Measurements from ENCODE around the gene HEXIM2. TPM values are rescaled to one million over a fixed set of nuclear protein-coding genes. Genes with fewer than 3 reads are reported as not detected.
A peak's percentile ranks its signal among the peaks of the same experiment; 100 is the strongest.

Gene HEXIM2
- total and polyA plus RNA-seq, 4 experiments from 2014 or later, result 2.7 to 5.1 (median 2.8) TPM

DNA sequence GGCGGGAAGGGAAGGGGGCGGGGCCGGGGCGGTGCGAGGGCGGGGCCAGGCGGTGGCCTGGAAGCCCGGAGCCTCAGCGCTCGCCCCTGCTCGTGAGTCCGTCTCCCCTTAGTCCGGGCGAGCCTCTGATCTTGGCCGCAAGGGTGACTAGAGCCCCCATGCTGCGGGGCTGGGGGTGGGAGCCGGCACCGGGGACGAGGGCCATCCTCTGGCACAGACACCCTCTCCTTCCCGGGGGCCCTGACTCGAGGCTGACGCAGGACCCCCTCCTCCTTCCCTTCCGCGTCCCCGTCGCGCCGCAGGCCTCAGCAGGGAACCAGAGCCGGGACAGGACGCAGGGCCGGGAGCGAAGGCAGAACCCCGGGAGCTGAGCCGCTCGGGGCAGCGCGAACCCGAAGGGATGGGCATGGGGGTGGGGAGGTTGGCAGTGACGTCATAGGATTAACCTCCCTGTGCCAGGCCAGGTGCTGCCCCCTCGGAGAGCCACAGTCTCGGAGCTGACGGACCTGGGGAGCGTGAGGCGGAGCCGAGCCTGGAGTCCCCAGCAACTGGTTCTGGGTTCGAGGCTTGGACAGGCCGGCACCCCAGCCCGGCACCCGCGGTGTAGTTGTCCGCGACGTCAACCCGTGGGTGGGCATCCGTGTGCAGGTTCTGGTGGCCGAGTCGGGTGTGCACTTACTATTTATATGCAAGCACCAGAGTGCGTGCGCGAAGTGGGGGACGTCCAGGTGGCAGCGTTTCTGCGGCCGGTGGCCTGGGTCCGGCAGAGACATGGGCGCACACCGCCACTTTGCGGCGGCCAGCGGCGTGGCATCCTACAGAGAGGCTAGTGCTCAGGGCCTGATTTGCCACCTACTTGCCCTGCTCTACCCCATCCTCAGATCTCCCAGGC is 28.9 kb upstream of the HEXIM2 start:
- peak; percentile 75 to 81 (median 75) for DNase-seq
- H3K36me3 ChIP-seq (ENCODE audit: insufficient read depth, low read length), result no peaks in the 10 kb centered on the region
- Mint-ChIP-seq H3K36me3 (peaks cover 0 to 7% of the 10 kb centered on the region in 2 donors), H3K4me1 (peaks cover 9 to 37% (median 16%) of the 10 kb centered on the region in 4 donors), H3K4me3 (peak overlapping the region; percentile 89 to 93 (median 92)), H3K27me3 (no peaks in the 10 kb centered on the region), H3K9me3 (no peaks in the 10 kb centered on the region), H3K27ac (peak overlapping the region; percentile 80 to 96 (median 95))
- ChIA-PET POLR2A (ENCODE audit: partially characterized antibody) (interaction anchor here (0.6 to 9.3 kb wide), 4 partner anchors 17 to 284 kb away, joined by 3 to 243 read pairs (median 4); partner anchors contain the start of genes HEXIM1, HEXIM2 and NMT1), CTCF (ENCODE audit: partially characterized antibody) (interaction anchor here (1.1 to 14.3 kb wide), 6 partner anchors 21 to 65 kb away, joined by 3 to 552 read pairs (median 6); partner anchors contain the start of genes HEXIM1 and HEXIM2)
- no peaks in the 10 kb centered on the region for H3K9me3 ChIP-seq (ENCODE audit: control insufficient read depth in 1 of 2, low read length in 2 of 2)
- intact Hi-C loops (cut with micrococcal nuclease), result loop anchor here (1.0 to 2.0 kb wide), 3 partner anchors 72 to 358 kb away; partner anchors contain the start of gene NMT1
- H3K4me1 ChIP-seq (ENCODE audit: insufficient read depth, low read length), result peaks cover 25% of the 10 kb centered on the region
- H3K27ac ChIP-seq (ENCODE audit: low read depth, low read length), result peak overlapping the region; percentile 92
- H3K27me3 ChIP-seq (ENCODE audit: insufficient read depth, low read length), result no peaks in the 10 kb centered on the region
- peak overlapping the region; percentile 65 to 86 for H3K4me3 ChIP-seq (ENCODE audit: low read length in 2 of 2)

GRCh38 chr17:45135192-45135977 is 26.3 kb upstream of the HEXIM2 start, which contains the start of gene ACBD4:
TSS of gene ACBD4 (plus strand) at chr17:45135687. CDS start at chr17:45136145, 458 bp downstream.
- H3K36me3 Mint-ChIP-seq, result peaks cover 0 to 10% of the 10 kb centered on the region in 2 donors
- H3K27ac ChIP-seq (ENCODE audit: low read depth, low read length), result peak within 1 kb of the TSS; percentile 70
- CTCF ChIA-PET (ENCODE audit: partially characterized antibody), result interaction anchor here (0.6 to 14.3 kb wide), 58 partner anchors 10 to 603 kb away, joined by 3 to 552 read pairs (median 4); partner anchors contain the start of genes FMNL1, HEXIM1, HEXIM2 and MAP3K14
- no peaks in the 10 kb centered on the region for H3K9me3 Mint-ChIP-seq
- no peaks in the 10 kb centered on the region for H3K36me3 ChIP-seq (ENCODE audit: insufficient read depth, low read length)
- peaks cover 25% of the 10 kb centered on the region for H3K4me1 ChIP-seq (ENCODE audit: insufficient read depth, low read length)
- peaks cover 9 to 37% (median 16%) of the 10 kb centered on the region in 4 donors for H3K4me1 Mint-ChIP-seq
- H3K27me3 Mint-ChIP-seq, result no peaks in the 10 kb centered on the region
- no peaks in the 10 kb centered on the region for H3K27me3 ChIP-seq (ENCODE audit: insufficient read depth, low read length)
- no peaks in the 10 kb centered on the region for H3K9me3 ChIP-seq (ENCODE audit: control insufficient read depth in 1 of 2, low read length in 2 of 2)
- peak; percentile 96 to 97 (median 97) for DNase-seq
- H3K27ac Mint-ChIP-seq, result peak within 1 kb of the TSS; percentile 86 to 94 (median 91)
- H3K4me3 ChIP-seq (ENCODE audit: low read length in 2 of 2), result peak within 1 kb of the TSS; percentile 90 to 92
- intact Hi-C loops (cut with micrococcal nuclease), result loop anchor here (1.0 kb wide), 4 partner anchors 13 to 63 kb away; partner anchors contain the start of genes HEXIM1 and HEXIM2
- peak within 1 kb of the TSS; percentile 84 to 94 (median 90) for H3K4me3 Mint-ChIP-seq
- POLR2A ChIA-PET (ENCODE audit: partially characterized antibody), result interaction anchor here (0.5 to 9.3 kb wide), 20 partner anchors 9 to 236 kb away, joined by 3 to 243 read pairs (median 5); partner anchors contain the start of genes EFTUD2, FMNL1, HEXIM1 and HEXIM2

GRCh38 chr17:45135978-45136791 is 25.5 kb upstream of the HEXIM2 start:
- no peaks in the 10 kb centered on the region for H3K36me3 ChIP-seq (ENCODE audit: insufficient read depth, low read length)
- H3K9me3 ChIP-seq (ENCODE audit: control insufficient read depth in 1 of 2, low read length in 2 of 2), result no peaks in the 10 kb centered on the region
- H3K27me3 Mint-ChIP-seq, result no peaks in the 10 kb centered on the region

GRCh38 chr17:45136846-45137560 is 24.7 kb upstream of the HEXIM2 start:
- Histone ChIP-seq H3K36me3 (ENCODE audit: insufficient read depth, low read length) (no peaks in the 10 kb centered on the region), H3K9me3 (ENCODE audit: control insufficient read depth in 1 of 2, low read length in 2 of 2) (no peaks in the 10 kb centered on the region), H3K27ac (ENCODE audit: low read depth, low read length) (no peak overlapping the region), H3K4me1 (ENCODE audit: insufficient read depth, low read length) (peaks cover 31% of the 10 kb centered on the region), H3K27me3 (ENCODE audit: insufficient read depth, low read length) (no peaks in the 10 kb centered on the region), H3K4me3 (ENCODE audit: low read length in 2 of 2) (no peak overlapping the region)
- ChIA-PET CTCF (ENCODE audit: partially characterized antibody) (interaction anchor here (1.6 to 14.3 kb wide), 4 partner anchors 17 to 61 kb away, joined by 8 to 552 read pairs (median 158); partner anchors contain the start of genes HEXIM1 and HEXIM2), POLR2A (ENCODE audit: partially characterized antibody) (interaction anchor here (3.0 to 9.3 kb wide), 2 partner anchors 13 to 24 kb away, joined by 41 to 243 read pairs; partner anchors contain the start of genes HEXIM1 and HEXIM2)
- H3K9me3 Mint-ChIP-seq, result no peaks in the 10 kb centered on the region
- peak overlapping the region in 4 of 8 donors; percentile 82 to 94 (median 87) for H3K4me3 Mint-ChIP-seq
- H3K27me3 Mint-ChIP-seq, result no peaks in the 10 kb centered on the region
- H3K27ac Mint-ChIP-seq, result peak overlapping the region in 3 of 7 donors; percentile 10 to 89 (median 78)
- no peak for DNase-seq
- peaks cover 15 to 48% (median 27%) of the 10 kb centered on the region in 4 donors for H3K4me1 Mint-ChIP-seq
- H3K36me3 Mint-ChIP-seq, result peaks cover 0 to 10% of the 10 kb centered on the region in 2 donors
- intact Hi-C loops (cut with micrococcal nuclease), result no loop called here

More at GRCh38 chr17:45135978-45136791, 25.5 kb upstream of the HEXIM2 start:
- Histone ChIP-seq H3K4me3 (ENCODE audit: low read length in 2 of 2) (peak overlapping the region; percentile 90 to 92), H3K4me1 (ENCODE audit: insufficient read depth, low read length) (peaks cover 29% of the 10 kb centered on the region), H3K27ac (ENCODE audit: low read depth, low read length) (peak overlapping the region; percentile 70), H3K27me3 (ENCODE audit: insufficient read depth, low read length) (no peaks in the 10 kb centered on the region)
- peak in 2 of 5 donors; percentile 12 to 36 for DNase-seq
- intact Hi-C loops (cut with micrococcal nuclease), result loop anchor here (1.0 kb wide), 4 partner anchors 12 to 62 kb away; partner anchors contain the start of genes HEXIM1 and HEXIM2
- Mint-ChIP-seq H3K36me3 (peaks cover 0 to 10% of the 10 kb centered on the region in 2 donors), H3K4me3 (peak overlapping the region; percentile 84 to 94 (median 90)), H3K27ac (peak overlapping the region; percentile 86 to 94 (median 91)), H3K4me1 (peaks cover 13 to 44% (median 21%) of the 10 kb centered on the region in 4 donors), H3K9me3 (no peaks in the 10 kb centered on the region)
- CTCF ChIA-PET (ENCODE audit: partially characterized antibody), result interaction anchor here (0.6 to 14.3 kb wide), 55 partner anchors 11 to 361 kb away, joined by 3 to 552 read pairs (median 5); partner anchors contain the start of genes FMNL1, HEXIM1, HEXIM2 and MAP3K14
- POLR2A ChIA-PET (ENCODE audit: partially characterized antibody), result interaction anchor here (0.6 to 9.3 kb wide), 18 partner anchors 8 to 237 kb away, joined by 3 to 243 read pairs (median 5); partner anchors contain the start of genes EFTUD2, FMNL1, HEXIM1 and HEXIM2

DNA sequence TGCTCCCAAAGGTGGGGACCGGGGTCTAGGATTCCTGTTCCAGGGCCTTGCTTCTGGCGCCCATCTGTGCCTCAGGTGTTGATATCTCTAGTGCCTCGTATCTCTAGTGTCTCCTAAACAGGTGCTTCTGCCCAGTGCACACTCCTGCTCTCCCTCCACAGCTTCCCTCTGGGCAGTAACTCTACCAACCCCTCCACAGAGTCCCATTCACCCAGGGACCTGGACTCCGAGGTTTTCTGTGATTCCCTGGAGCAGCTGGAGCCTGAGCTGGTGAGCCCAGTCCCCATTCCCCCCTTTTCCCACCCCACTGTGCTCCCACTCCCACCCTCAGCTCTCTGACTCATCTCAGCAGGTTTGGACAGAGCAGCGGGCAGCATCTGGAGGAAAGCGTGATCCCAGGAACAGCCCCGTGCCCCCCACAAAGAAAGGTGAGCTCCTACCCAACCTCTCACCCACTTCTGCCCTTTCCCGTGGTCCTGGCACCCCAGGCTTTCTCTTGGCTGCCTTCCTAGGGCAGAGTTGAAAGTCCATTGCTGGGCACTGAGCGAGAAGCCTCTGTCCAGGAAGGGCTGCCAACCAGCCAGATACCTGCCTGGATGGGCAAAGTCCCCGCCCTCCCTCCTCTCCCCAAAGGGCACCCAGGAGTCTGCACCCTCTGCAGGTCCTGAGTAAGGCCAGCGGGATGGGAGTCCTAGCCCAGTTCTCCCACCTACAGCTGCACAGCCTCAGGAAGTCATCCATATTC is 23.9 kb upstream of the HEXIM2 start:
- Histone ChIP-seq H3K36me3 (ENCODE audit: insufficient read depth, low read length) (no peaks in the 10 kb centered on the region), H3K9me3 (ENCODE audit: control insufficient read depth in 1 of 2, low read length in 2 of 2) (no peaks in the 10 kb centered on the region), H3K27ac (ENCODE audit: low read depth, low read length) (no peak overlapping the region), H3K4me3 (ENCODE audit: low read length in 2 of 2) (no peak overlapping the region), H3K27me3 (ENCODE audit: insufficient read depth, low read length) (no peaks in the 10 kb centered on the region), H3K4me1 (ENCODE audit: insufficient read depth, low read length) (peaks cover 32% of the 10 kb centered on the region)
- H3K4me3 Mint-ChIP-seq, result peak overlapping the region in 2 of 8 donors; percentile 6 to 36
- peak overlapping the region in 2 of 7 donors; percentile 35 to 78 for H3K27ac Mint-ChIP-seq
- H3K9me3 Mint-ChIP-seq, result no peaks in the 10 kb centered on the region
- ChIA-PET CTCF (ENCODE audit: partially characterized antibody) (interaction anchor here (1.6 to 14.3 kb wide), 2 partner anchors 17 to 60 kb away, joined by 16 to 552 read pairs; partner anchors contain the start of genes HEXIM1 and HEXIM2), POLR2A (ENCODE audit: partially characterized antibody) (interaction anchor here (2.5 to 9.3 kb wide), 3 partner anchors 12 to 24 kb away, joined by 10 to 243 read pairs (median 41); partner anchors contain the start of genes HEXIM1 and HEXIM2)
- peaks cover 15 to 49% (median 29%) of the 10 kb centered on the region in 4 donors for H3K4me1 Mint-ChIP-seq
- intact Hi-C loops (cut with micrococcal nuclease), result no loop called here
- DNase-seq, result no peak
- H3K36me3 Mint-ChIP-seq, result peaks cover 0 to 10% of the 10 kb centered on the region in 2 donors
- H3K27me3 Mint-ChIP-seq, result no peaks in the 10 kb centered on the region
